ENCODE results near the gene ERCC2.
A peak's percentile ranks its signal among the peaks of the same experiment; 100 is the strongest.

Gene ERCC2

DNA sequence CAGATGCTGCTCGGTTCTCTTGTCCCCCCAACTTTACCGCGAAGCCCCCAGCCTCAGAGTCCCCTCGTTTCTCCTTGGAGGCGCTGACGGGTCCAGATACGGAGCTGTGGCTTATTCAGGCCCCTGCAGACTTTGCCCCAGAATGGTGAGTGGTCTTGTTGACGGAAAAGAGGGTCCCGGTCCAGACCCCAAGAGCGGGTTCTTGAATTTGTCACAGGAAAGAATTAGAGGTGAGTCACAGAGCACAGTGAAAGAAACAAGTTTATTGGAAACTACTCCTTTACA, 36.7 kb upstream of the ERCC2 start:
- Histone ChIP-seq H3K36me3 (ENCODE audit: control insufficient read depth, insufficient read depth, low read length) (no peaks in the 10 kb centered on the region), H3K4me3 (ENCODE audit: low read length) (peak overlapping the region; percentile 45), H3K4me1 (ENCODE audit: control insufficient read depth, insufficient read depth, low read length) (peaks cover 34% of the 10 kb centered on the region), H3K9ac (ENCODE audit: low read length) (peak overlapping the region; percentile 83), H3K27me3 (ENCODE audit: control insufficient read depth, insufficient read depth, low read length) (peaks cover 8% of the 10 kb centered on the region), H3K9me3 (ENCODE audit: control insufficient read depth, low read length) (no peaks in the 10 kb centered on the region)

DNA sequence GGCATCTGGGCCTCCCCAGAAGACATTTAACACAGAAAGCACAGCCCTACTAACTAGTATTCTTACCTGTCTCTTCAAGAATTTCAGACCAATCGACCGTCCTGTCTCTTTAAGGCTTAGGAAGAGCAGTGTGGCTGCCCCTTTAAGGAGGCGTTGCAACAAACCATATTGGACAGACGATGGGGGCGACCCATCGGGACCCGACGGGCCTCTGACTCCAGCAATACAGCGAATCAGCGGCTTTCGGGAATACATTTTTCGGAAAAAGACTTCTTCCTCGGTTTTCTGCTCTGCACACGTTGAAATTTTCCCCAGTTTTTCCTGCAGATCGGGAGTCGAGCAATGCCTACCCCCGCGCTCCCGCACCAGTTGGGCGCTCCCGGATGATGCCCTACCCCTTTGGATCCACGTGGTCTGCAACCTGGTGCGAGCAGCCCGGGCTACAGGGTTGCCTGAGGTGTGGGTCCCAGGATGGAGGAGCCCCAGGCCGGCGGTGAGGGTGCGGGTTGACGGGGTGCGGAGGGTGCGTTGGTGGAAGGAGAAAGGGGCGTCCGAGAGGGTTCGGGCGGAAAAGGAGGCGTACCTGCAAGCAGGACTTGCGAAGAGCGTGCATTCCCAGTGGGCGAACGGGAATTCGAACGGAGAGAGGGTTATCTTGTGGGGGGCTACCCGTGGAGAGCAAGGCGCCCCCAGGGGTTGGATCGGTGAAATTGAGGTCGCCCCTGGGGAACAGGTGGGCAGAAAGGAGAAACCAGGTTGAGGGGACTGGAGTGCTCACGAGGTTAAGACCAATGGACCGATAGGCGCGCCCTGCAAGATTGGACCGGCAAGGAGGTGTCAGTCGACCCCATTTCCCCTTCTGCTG, 36.1 kb upstream of the ERCC2 start, which contains the start of gene POLR1G:
Gene POLR1G, plus strand, starts transcription at position 419 of the 865 bp plus-strand sequence. Its CDS starts 53 bp downstream, at position 472.
- peaks cover 8% of the 10 kb centered on the region for H3K27me3 ChIP-seq (ENCODE audit: control insufficient read depth, insufficient read depth, low read length)
- peak within 1 kb of the TSS; percentile 83 for H3K9ac ChIP-seq (ENCODE audit: low read length)
- H3K4me1 ChIP-seq (ENCODE audit: control insufficient read depth, insufficient read depth, low read length): peaks cover 34% of the 10 kb centered on the region
- no peaks in the 10 kb centered on the region for H3K9me3 ChIP-seq (ENCODE audit: control insufficient read depth, low read length)
- peak within 1 kb of the TSS; percentile 45 for H3K4me3 ChIP-seq (ENCODE audit: low read length)
- no peaks in the 10 kb centered on the region for H3K36me3 ChIP-seq (ENCODE audit: control insufficient read depth, insufficient read depth, low read length)

DNA sequence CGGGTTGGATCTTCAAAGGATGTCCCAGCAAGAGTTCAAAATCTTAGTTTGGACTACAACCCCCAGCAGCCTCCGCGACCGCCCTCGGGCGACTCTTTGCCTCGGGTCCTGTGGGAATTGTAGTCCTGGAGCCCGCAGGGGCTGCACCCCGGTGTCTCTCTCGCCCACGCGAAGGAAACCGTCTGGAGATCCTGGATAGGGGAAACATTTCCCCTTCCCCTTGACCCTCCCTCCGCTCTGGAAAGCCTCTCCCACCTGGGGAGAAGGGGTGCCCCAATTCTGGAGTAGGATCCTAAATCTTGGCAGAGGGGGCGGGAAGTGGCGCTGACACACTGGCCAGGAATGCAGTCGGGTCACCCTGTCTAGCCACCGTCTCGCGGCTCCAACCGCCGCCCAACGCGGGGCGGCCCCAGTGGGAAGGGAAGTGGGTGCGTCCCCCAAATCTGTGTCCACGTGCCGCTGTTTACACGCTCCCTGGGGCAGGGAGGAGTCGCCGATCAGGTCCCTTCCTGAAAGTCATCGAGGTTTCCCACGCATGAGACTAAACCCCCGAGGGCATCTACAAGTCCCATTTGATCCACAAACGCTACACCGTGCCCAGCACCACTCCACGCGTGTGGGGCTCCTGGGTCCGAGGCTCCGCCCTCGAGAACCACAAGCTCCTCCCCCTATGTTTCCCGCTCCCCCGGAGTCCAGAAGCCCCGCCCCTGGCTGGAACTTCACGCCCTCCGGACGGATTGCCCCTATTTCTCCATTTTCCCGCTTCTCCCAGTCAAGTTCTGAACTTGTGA, 35.3 kb upstream of the ERCC2 start:
- H3K36me3 ChIP-seq (ENCODE audit: control insufficient read depth, insufficient read depth, low read length): no peaks in the 10 kb centered on the region
- H3K9me3 ChIP-seq (ENCODE audit: control insufficient read depth, low read length): no peaks in the 10 kb centered on the region
- peak overlapping the region; percentile 83 for H3K9ac ChIP-seq (ENCODE audit: low read length)
- peak overlapping the region; percentile 45 for H3K4me3 ChIP-seq (ENCODE audit: low read length)
- H3K27me3 ChIP-seq (ENCODE audit: control insufficient read depth, insufficient read depth, low read length): peaks cover 8% of the 10 kb centered on the region
- peaks cover 34% of the 10 kb centered on the region for H3K4me1 ChIP-seq (ENCODE audit: control insufficient read depth, insufficient read depth, low read length)

DNA sequence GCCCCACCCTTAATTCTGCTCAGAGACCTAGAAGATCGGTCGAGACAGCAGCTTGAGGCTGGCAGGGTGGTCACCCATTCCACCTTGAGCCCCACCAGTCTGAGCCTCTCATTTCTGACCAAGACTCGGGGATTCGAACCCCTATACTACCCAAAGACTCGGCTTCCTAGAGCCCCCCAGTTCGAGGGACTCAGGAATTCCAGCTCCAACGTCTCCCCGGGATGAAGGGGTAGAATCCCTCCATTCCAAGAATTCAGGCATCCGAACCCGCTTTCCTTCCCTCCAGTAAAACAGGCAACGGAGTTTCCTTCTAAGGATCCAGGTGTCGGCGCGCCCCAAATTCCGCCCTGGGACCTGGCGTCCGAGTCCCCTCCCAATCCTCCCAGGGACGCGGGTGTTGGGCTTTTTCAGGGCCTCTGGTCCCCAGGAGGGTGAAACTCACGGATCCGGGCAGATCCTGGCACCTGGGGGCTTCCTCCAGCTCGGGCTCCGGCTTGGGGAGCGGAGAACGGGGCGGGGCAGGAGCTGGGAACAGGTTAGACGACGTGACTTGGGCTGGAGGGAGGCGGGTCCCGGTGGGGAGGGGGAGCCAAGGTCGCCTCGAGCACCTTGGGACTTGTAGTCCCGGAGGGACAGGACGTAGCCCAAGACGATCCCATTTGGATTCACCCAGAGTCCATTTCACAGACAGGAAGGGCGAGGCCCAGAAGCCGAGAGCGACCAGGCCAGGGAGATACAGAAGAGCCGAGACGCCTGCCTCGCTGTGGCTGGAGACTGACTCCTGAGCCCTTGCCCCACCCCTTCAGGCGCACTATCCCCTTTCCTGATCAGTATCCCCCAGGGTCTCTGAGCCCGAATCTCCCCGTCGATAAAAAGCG, 34.4 kb upstream of the ERCC2 start, which contains the start of gene PPP1R13L:
Gene PPP1R13L, minus strand, starts transcription at position 513 of the 878 bp plus-strand sequence. CDS start 6,751 bp downstream, outside the sequence.
- Histone ChIP-seq H3K4me3 (ENCODE audit: low read length) (peak within 1 kb of the TSS; percentile 45), H3K9ac (ENCODE audit: low read length) (peak within 1 kb of the TSS; percentile 83), H3K27me3 (ENCODE audit: control insufficient read depth, insufficient read depth, low read length) (peaks cover 8% of the 10 kb centered on the region), H3K36me3 (ENCODE audit: control insufficient read depth, insufficient read depth, low read length) (no peaks in the 10 kb centered on the region), H3K9me3 (ENCODE audit: control insufficient read depth, low read length) (no peaks in the 10 kb centered on the region), H3K4me1 (ENCODE audit: control insufficient read depth, insufficient read depth, low read length) (peaks cover 34% of the 10 kb centered on the region)

DNA sequence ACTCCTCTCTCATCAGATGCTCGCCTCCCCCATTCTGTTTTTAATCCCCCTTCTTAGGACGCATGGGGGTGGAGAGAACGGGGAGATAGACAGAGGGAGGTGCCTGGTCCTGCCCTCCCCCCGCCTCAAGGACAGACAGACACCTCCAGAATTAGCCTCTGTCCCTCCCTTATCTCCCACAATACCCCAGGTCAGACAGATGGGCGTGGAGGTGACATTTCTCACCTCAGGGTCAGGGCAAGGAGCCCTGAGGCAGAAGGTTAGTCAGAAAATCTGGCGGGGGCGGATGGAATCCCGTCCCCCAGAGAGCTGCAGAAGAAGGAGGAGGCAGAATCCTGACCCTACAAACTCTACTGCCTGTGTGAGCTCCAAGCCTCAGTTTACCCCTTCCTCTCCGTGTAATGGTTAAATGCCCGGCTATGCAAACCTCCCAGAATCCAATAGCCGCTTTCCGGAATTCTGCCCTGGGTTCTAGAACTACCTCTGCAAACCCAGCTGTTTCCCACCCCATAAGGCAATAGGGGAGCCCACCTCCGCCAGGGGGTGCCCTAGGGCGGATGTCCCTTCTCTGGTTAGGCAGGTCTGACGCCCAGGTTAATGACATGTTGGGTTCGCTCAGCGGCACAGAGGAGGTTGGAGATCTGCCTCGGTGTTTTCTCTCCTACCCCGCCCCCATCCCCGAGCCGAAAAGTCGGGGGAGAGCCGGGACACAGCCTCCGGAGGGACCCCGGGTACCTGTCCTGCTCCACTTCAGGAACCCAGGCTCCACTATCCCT, 33.6 kb upstream of the ERCC2 start:
- Histone ChIP-seq H3K4me3 (ENCODE audit: low read length) (peak overlapping the region; percentile 45), H3K4me1 (ENCODE audit: control insufficient read depth, insufficient read depth, low read length) (peaks cover 34% of the 10 kb centered on the region), H3K27me3 (ENCODE audit: control insufficient read depth, insufficient read depth, low read length) (peaks cover 8% of the 10 kb centered on the region), H3K9ac (ENCODE audit: low read length) (peak overlapping the region; percentile 83), H3K36me3 (ENCODE audit: control insufficient read depth, insufficient read depth, low read length) (no peaks in the 10 kb centered on the region), H3K9me3 (ENCODE audit: control insufficient read depth, low read length) (no peaks in the 10 kb centered on the region)

DNA sequence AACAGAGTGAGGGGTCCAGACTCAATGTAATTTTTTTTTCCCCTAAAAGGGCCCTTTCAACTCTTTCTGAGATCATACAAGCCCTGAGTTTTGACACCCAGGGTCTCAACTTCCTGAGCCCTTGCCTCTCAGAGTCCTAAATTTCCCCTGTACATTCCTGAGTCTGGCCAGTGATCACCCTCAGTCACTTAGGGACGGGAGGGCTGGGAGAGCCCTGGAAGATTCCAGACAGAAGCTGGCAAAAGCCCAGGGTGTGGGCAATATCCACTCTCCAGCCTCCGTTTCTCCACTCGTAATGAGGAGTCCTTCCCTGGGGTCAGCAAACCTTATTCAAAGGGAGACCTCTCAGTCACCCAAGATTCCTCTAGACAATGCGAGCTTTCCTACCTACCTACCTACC, 32.9 kb upstream of the ERCC2 start:
- H3K36me3 ChIP-seq (ENCODE audit: control insufficient read depth, insufficient read depth, low read length): no peaks in the 10 kb centered on the region
- H3K9ac ChIP-seq (ENCODE audit: low read length): peak overlapping the region; percentile 83
- H3K27me3 ChIP-seq (ENCODE audit: control insufficient read depth, insufficient read depth, low read length): peaks cover 8% of the 10 kb centered on the region
- no peak overlapping the region for H3K4me3 ChIP-seq (ENCODE audit: low read length)
- H3K4me1 ChIP-seq (ENCODE audit: control insufficient read depth, insufficient read depth, low read length): peaks cover 34% of the 10 kb centered on the region
- H3K9me3 ChIP-seq (ENCODE audit: control insufficient read depth, low read length): no peaks in the 10 kb centered on the region

DNA sequence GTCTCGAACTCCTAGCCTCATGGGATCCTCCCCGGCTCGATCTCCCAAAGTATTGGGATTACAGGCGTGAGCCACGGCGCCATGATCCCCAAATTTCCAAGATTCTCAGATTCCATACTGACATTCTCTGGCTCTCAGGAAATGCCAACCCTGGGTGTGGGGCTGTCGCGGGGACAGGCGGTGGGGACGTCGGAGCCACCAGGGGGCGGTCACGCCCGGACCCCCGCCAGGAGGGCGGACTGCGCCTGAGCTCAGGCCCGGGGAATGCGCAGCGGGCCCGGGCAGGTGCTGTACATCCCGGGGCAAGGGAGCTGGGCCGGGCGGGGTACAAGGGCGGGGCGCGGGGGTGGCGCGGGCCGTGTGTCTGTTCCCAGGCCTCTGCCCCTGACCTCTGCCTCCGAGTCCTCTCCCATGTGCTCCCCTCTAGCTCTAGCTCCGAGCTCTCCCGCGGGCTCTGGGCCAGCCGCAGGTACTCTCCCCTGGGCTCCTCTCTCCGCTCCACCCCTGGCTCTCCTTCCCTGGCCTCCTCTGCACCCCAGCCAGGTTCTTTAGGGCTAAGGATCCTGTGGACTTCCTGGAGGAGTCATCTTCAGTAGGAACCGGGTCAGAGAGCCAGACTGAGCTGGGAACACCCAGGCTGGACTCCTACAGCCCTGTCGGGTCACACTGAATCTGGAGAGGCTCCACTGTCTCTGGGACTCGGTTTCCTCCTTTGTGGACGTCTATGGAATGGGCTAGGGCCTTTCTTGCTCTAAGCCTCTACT, 32.1 kb upstream of the ERCC2 start:
- peaks cover 8% of the 10 kb centered on the region for H3K27me3 ChIP-seq (ENCODE audit: control insufficient read depth, insufficient read depth, low read length)
- no peaks in the 10 kb centered on the region for H3K36me3 ChIP-seq (ENCODE audit: control insufficient read depth, insufficient read depth, low read length)
- H3K9me3 ChIP-seq (ENCODE audit: control insufficient read depth, low read length): no peaks in the 10 kb centered on the region
- H3K4me1 ChIP-seq (ENCODE audit: control insufficient read depth, insufficient read depth, low read length): peaks cover 34% of the 10 kb centered on the region
- H3K9ac ChIP-seq (ENCODE audit: low read length): peak overlapping the region; percentile 27
- no peak overlapping the region for H3K4me3 ChIP-seq (ENCODE audit: low read length)

DNA sequence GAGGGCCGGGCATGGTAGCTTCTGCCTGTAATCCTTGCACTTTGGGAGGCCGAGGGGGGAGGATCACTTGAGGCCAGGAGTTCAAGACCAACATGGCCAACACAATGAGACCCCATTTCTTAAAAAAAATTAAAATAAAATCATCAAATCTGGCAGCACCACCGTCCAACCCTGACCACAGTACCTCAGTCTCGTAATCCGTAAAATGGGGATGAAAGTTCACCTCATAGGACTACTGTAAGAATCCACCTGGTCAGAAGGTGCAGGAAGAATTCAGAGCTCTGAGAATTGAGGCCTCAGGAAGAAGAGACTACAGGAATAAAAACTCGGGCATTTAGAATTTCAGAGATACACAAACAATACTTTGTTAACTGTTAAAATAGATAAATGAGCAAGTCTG, 31.4 kb upstream of the ERCC2 start:
- peaks cover 8% of the 10 kb centered on the region for H3K27me3 ChIP-seq (ENCODE audit: control insufficient read depth, insufficient read depth, low read length)
- no peak overlapping the region for H3K4me3 ChIP-seq (ENCODE audit: low read length)
- no peaks in the 10 kb centered on the region for H3K36me3 ChIP-seq (ENCODE audit: control insufficient read depth, insufficient read depth, low read length)
- peaks cover 28% of the 10 kb centered on the region for H3K4me1 ChIP-seq (ENCODE audit: control insufficient read depth, insufficient read depth, low read length)
- no peaks in the 10 kb centered on the region for H3K9me3 ChIP-seq (ENCODE audit: control insufficient read depth, low read length)
- no peak overlapping the region for H3K9ac ChIP-seq (ENCODE audit: low read length)

DNA sequence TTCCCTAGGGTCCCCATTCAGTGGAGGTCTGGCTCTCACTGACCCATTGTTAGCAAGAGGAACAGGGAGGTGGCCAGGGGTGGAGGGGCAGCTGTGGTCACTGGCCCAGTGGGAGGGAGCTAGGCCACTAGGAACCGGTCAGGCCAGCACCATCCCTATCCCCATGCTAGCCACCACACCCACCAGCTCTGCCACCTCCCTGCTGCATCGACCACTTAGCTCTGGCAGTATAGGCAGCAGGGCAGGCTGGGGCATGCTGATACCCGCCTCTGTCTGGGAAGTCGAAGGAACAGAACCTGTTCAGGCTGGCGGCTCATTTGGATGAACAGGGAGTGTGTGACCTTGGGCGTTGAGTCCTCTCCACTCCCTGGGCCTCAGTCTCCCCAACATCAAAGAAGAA, 29.8 kb upstream of the ERCC2 start:
- no peak overlapping the region for H3K4me3 ChIP-seq (ENCODE audit: low read length)
- H3K4me1 ChIP-seq (ENCODE audit: control insufficient read depth, insufficient read depth, low read length): peaks cover 23% of the 10 kb centered on the region
- no peaks in the 10 kb centered on the region for H3K36me3 ChIP-seq (ENCODE audit: control insufficient read depth, insufficient read depth, low read length)
- H3K9ac ChIP-seq (ENCODE audit: low read length): no peak overlapping the region
- H3K9me3 ChIP-seq (ENCODE audit: control insufficient read depth, low read length): no peaks in the 10 kb centered on the region
- H3K27me3 ChIP-seq (ENCODE audit: control insufficient read depth, insufficient read depth, low read length): peaks cover 8% of the 10 kb centered on the region

DNA sequence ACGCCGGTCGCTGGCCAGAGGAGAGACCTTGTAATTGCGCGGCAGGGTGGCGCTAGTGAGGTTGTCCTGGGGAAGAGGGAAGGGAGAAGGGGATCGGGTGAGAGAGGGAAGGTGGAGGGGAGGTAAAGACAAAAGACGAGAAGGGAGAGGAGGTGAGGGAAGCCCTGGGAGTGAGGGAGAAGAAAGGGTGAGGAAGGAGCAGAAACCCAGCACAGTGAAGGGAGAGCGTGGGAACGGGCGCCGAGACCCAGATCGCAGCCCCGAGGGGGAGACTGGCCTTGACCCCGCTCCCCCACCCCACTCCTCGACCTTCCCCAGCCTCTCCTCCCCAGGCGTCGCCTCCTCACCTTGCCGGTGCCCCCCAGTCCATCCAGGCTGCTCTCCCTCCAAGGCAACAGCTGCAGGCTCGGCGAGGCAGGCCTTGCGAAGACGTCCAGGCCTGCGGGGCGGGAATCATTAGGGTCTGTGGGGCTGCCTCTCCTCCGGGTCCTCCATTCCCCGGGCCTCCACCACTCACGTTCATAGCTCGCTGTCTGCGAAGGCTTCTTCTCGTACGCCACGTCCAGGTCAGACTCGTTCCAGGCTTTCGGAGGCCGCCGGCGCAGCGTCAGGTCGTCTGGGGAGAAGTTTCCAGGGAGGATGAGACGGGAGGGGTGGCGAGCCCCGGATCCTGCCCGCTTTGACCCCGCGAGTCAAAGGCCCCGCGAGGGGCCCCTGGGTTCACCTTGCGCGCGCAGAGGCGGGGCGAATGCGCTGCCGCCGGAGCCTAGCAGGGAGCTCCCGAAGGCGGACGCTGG, 25.6 kb upstream of the ERCC2 start:
- Histone ChIP-seq H3K27me3 (ENCODE audit: control insufficient read depth, insufficient read depth, low read length) (no peaks in the 10 kb centered on the region), H3K9me3 (ENCODE audit: control insufficient read depth, low read length) (no peaks in the 10 kb centered on the region), H3K36me3 (ENCODE audit: control insufficient read depth, insufficient read depth, low read length) (no peaks in the 10 kb centered on the region), H3K4me1 (ENCODE audit: control insufficient read depth, insufficient read depth, low read length) (no peaks in the 10 kb centered on the region), H3K9ac (ENCODE audit: low read length) (no peak overlapping the region), H3K4me3 (ENCODE audit: low read length) (no peak overlapping the region)
